Neuronal stem cell (in vitro differentiated cells): Measurements from ENCODE around the gene MAD1L1.

Experiments used
- DNase-seq: peaks from one replicate; pipeline ENCODE4 v3.0.0-alpha.2; 2013; ENCODE audit warnings: low spot score
- H2AFZ ChIP-seq: one replicate; pipeline ENCODE4 v1.6.1; 2013; ENCODE audit warnings: mild to moderate bottlenecking, low read length, inconsistent platforms
- H2AK5ac ChIP-seq: 2 replicates; pipeline ENCODE4 v1.6.1; 2013; ENCODE audit warnings: low read depth, mild to moderate bottlenecking, inconsistent platforms, low read length, moderate library complexity, mixed read lengths
- H2BK120ac ChIP-seq: 2 replicates; pipeline ENCODE4 v1.6.1; 2013; ENCODE audit warnings: low read depth, mild to moderate bottlenecking, inconsistent platforms, low read length, moderate library complexity, mixed read lengths
- H2BK12ac ChIP-seq: one replicate; pipeline ENCODE4 v1.6.1; 2013; ENCODE audit warnings: low read length, inconsistent platforms
- H2BK15ac ChIP-seq: 2 replicates; pipeline ENCODE4 v1.6.1; 2013; ENCODE audit warnings: mild to moderate bottlenecking, low read length, inconsistent platforms, mixed read lengths
- H2BK5ac ChIP-seq: one replicate; pipeline ENCODE4 v1.6.1; 2013; ENCODE audit warnings: inconsistent platforms, mild to moderate bottlenecking, low read length, moderate library complexity
- H3K14ac ChIP-seq: one replicate; pipeline ENCODE4 v1.6.1; 2013; ENCODE audit warnings: low read length, inconsistent platforms
- H3K18ac ChIP-seq: 2 replicates; pipeline ENCODE4 v1.6.1; 2013; ENCODE audit warnings: low read length, inconsistent platforms
- H3K23ac ChIP-seq: 2 replicates; pipeline ENCODE4 v1.6.1; 2013; ENCODE audit warnings: low read depth, mild to moderate bottlenecking, mixed read lengths, low read length, inconsistent platforms; ENCODE audit not compliant: poor library complexity
- H3K27ac ChIP-seq: replicated peaks from 3 replicates; pipeline ENCODE4 v1.5.1; 2013; ENCODE audit warnings: low read length, inconsistent platforms
- H3K27me3 ChIP-seq, 3 experiments: 2 replicates each; pipeline ENCODE4 v1.6.1; 2013; ENCODE audit warnings: low read length in 3 of 3, mild to moderate bottlenecking in 2 of 3, inconsistent platforms in 1 of 3, low read depth in 1 of 3, mixed read lengths in 1 of 3, moderate library complexity in 1 of 3; ENCODE audit not compliant: control insufficient read depth in 3 of 3, insufficient read depth in 3 of 3
- H3K36me3 ChIP-seq, 2 donors: replicated peaks in 1 of 2; 2 replicates each; pipeline ENCODE4 v1.6.1; 2013; ENCODE audit warnings: low read length in 2 of 2; ENCODE audit not compliant: control insufficient read depth in 2 of 2, insufficient read depth in 2 of 2
- H3K4ac ChIP-seq: 2 replicates; pipeline ENCODE4 v1.6.1; 2013; ENCODE audit warnings: inconsistent platforms, mild to moderate bottlenecking, low read length, moderate library complexity
- H3K4me1 ChIP-seq, 2 donors: 1 replicate in 1 of 2; 2 replicates in 1 of 2; pipeline ENCODE4 v1.6.1; 2013; ENCODE audit warnings: low read length in 2 of 2, low read depth in 1 of 2; ENCODE audit not compliant: control insufficient read depth in 2 of 2, insufficient read depth in 1 of 2
- H3K4me2 ChIP-seq: one replicate; pipeline ENCODE4 v1.6.1; 2013; ENCODE audit warnings: mild to moderate bottlenecking, low read length, inconsistent platforms; ENCODE audit not compliant: insufficient read depth, poor library complexity, severe bottlenecking
- H3K4me3 ChIP-seq, 2 donors: 2 replicates each; pipeline ENCODE4 v1.5.1; 2013; ENCODE audit warnings: low read length in 2 of 2, mild to moderate bottlenecking in 2 of 2, inconsistent platforms in 1 of 2, moderate library complexity in 1 of 2
- H3K79me1 ChIP-seq: one replicate; pipeline ENCODE4 v1.6.1; 2013; ENCODE audit warnings: low read depth, mild to moderate bottlenecking, inconsistent platforms, low read length, moderate library complexity
- H3K9ac ChIP-seq: one replicate; pipeline ENCODE4 v1.6.1; 2013; ENCODE audit warnings: mild to moderate bottlenecking, low read depth, low read length, inconsistent platforms; ENCODE audit not compliant: poor library complexity
- H3K9me3 ChIP-seq, 2 donors: replicated peaks in 1 of 2; 2 replicates each; pipeline versions ENCODE3 to v1.6.1; 2013; ENCODE audit warnings: low read length in 2 of 2, mild to moderate bottlenecking in 2 of 2, inconsistent platforms in 1 of 2, low read depth in 1 of 2, mixed read lengths in 1 of 2, moderate library complexity in 1 of 2; ENCODE audit not compliant: control insufficient read depth in 2 of 2, insufficient read depth in 1 of 2
- H4K8ac ChIP-seq: one replicate; pipeline ENCODE4 v1.6.1; 2013; ENCODE audit warnings: low read depth, mild to moderate bottlenecking, inconsistent platforms, low read length, moderate library complexity
- H4K91ac ChIP-seq: one replicate; pipeline ENCODE4 v1.6.1; 2013; ENCODE audit warnings: low read length, low read depth, mild to moderate bottlenecking, inconsistent platforms; ENCODE audit not compliant: poor library complexity
- WGBS, 2 donors: extraction: QIAGEN DNeasy Blood & Tissue Kit; methylation state at CpG; one replicate each; pipeline ENCODE4 v1.1.7; 2013; ENCODE audit warnings: missing lambda C conversion rate in 2 of 2, mixed read lengths in 1 of 2; ENCODE audit not compliant: insufficient read length in 2 of 2, insufficient replicate concordance in 1 of 2; ENCODE audit errors: extremely low coverage in 2 of 2; 5-methylcytosine and 5-hydroxymethylcytosine counted together

The MAD1L1 gene

GRCh38 chr7:2158331-2159175, 74.2 kb downstream of the MAD1L1 start:
- Histone ChIP-seq H3K14ac (no peak overlapping the region), H2AK5ac (peak overlapping the region; percentile 91), H3K4me3 (no peak overlapping the region), H3K9me3 (no peaks in the 10 kb centered on the region), H3K4me1 (peaks cover 16 to 21% of the 10 kb centered on the region in 2 donors), H2AFZ (no peak overlapping the region), H2BK15ac (peak overlapping the region; percentile 70), H3K9ac (peak overlapping the region; percentile 50), H2BK12ac (peak overlapping the region; percentile 88), H4K8ac (no peak overlapping the region), H3K79me1 (peaks cover 4% of the 10 kb centered on the region), H3K23ac (peak overlapping the region; percentile 48), H3K18ac (peak overlapping the region; percentile 90), H4K91ac (peak overlapping the region; percentile 75), H2BK5ac (peak overlapping the region; percentile 11), H2BK120ac (peak overlapping the region; percentile 24), H3K27ac (peak overlapping the region; percentile 32), H3K4ac (no peak overlapping the region), H3K27me3 (no peaks in the 10 kb centered on the region), H3K4me2 (no peak overlapping the region), H3K36me3 (peaks cover 4 to 10% of the 10 kb centered on the region in 2 donors)
- DNase-seq: no peak
- WGBS, 2 donors: no CpG with 5 or more reads among the region's 13 CpGs

DNA sequence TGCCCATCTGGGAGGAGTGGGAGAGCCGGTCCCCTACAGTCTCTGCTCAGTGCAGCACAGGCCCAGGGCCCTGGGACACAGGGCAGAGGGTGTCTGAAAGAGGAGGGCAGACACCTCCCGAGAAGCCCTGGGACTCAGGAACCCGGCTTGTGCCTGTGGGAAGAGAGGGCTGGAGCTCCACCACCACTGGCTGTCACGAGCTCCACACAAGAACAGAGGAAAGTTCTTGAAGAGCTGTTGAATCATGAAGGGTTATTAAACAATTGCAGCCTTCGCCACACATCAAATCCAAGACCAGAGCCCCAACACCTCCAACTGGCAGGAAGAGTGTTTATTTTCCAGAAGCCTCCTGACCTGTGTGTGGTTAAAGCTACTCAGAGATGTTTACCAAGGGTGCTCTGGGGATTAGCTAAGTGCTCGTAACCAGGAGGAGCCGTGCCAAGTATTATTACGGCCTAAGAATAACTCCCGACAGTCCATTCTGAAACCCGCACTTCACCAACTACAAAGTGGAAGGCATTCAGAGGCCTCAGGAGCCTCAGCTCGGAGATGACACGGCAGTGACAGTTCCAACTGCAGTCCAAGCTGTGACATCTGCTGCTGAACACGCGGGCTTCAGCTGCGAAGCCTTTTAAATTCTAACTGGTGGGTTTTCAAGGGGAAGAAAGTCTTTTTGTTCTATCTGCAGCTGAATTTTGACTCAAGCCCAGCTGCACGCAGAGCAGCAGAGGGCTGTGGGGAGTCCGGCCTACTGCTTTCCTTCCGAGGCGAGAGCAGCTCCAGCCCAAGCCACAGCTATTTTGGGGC, 75.1 kb downstream of the MAD1L1 start:
- WGBS, 2 donors: no CpG with 5 or more reads among the region's 19 CpGs
- H3K4me2 ChIP-seq: no peak overlapping the region
- H3K4me3 ChIP-seq: no peak overlapping the region
- H3K9me3 ChIP-seq: no peaks in the 10 kb centered on the region
- DNase-seq: no peak
- no peak overlapping the region for H2AK5ac ChIP-seq
- no peak overlapping the region for H4K8ac ChIP-seq
- peaks cover 4 to 10% of the 10 kb centered on the region in 2 donors for H3K36me3 ChIP-seq
- H4K91ac ChIP-seq: no peak overlapping the region
- no peak overlapping the region for H3K4ac ChIP-seq
- H3K4me1 ChIP-seq: peaks cover 14 to 18% of the 10 kb centered on the region in 2 donors
- no peak overlapping the region for H3K14ac ChIP-seq
- no peak overlapping the region for H2BK120ac ChIP-seq
- no peak overlapping the region for H2BK12ac ChIP-seq
- no peaks in the 10 kb centered on the region for H3K27me3 ChIP-seq
- H2BK5ac ChIP-seq: no peak overlapping the region
- no peak overlapping the region for H2BK15ac ChIP-seq
- no peak overlapping the region for H3K9ac ChIP-seq
- no peak overlapping the region for H3K23ac ChIP-seq
- H3K18ac ChIP-seq: peak overlapping the region; percentile 20
- H3K27ac ChIP-seq: peak overlapping the region; percentile 32
- peaks cover 4% of the 10 kb centered on the region for H3K79me1 ChIP-seq
- H2AFZ ChIP-seq: no peak overlapping the region

DNA sequence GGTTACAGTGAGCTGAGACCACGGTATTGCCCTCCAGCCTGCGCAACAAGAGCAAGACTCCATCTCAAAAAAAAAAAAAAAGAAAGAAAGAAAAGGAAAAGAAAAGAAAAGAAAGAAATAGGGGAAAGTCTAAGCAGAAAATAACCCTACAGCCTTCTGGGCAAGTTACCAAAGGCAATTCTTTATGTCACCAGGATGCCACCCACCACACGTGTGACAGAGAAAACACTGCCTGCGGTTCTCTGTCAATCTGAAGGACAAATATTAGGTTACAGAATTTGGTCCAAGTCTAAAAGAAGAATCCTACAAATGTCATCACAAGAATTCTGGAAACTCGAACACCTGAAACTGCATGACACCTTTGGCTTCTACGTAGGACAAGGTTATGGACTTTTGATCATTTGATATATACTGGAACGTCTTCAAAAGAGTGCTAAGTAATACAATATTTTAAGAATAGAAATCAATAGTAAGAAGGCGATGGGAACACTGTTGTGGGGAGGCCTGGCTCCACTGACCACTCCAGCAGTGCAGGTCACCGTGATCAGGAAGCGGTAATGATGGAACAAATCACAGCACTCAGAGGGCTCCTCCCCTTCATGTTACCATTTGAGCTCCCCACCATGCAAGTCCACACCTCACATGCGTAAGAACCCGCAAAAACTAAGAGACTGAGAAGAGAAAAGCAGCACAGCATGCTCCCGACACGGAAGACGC, 75.8 kb downstream of the MAD1L1 start:
- H3K18ac ChIP-seq: peak overlapping the region; percentile 20
- H3K23ac ChIP-seq: no peak overlapping the region
- H2BK120ac ChIP-seq: no peak overlapping the region
- H2BK15ac ChIP-seq: no peak overlapping the region
- H3K4me2 ChIP-seq: no peak overlapping the region
- H3K79me1 ChIP-seq: peaks cover 7% of the 10 kb centered on the region
- no peak overlapping the region for H4K8ac ChIP-seq
- H2AFZ ChIP-seq: no peak overlapping the region
- H2AK5ac ChIP-seq: no peak overlapping the region
- no CpG with 5 or more reads among the region's 15 CpGs for WGBS, 2 donors
- H3K9me3 ChIP-seq: no peaks in the 10 kb centered on the region
- no peak overlapping the region for H4K91ac ChIP-seq
- no peak overlapping the region for H3K27ac ChIP-seq
- no peak overlapping the region for H3K9ac ChIP-seq
- H2BK5ac ChIP-seq: no peak overlapping the region
- H3K4me3 ChIP-seq: no peak overlapping the region
- no peak overlapping the region for H3K4ac ChIP-seq
- H2BK12ac ChIP-seq: no peak overlapping the region
- no peak overlapping the region for H3K14ac ChIP-seq
- H3K4me1 ChIP-seq: peaks cover 14 to 18% of the 10 kb centered on the region in 2 donors
- DNase-seq: no peak
- peaks cover 4 to 10% of the 10 kb centered on the region in 2 donors for H3K36me3 ChIP-seq
- no peaks in the 10 kb centered on the region for H3K27me3 ChIP-seq
